Left ventricle myocardium inferior (tissue), 1 donor: ENCODE data around the gene ZNF581. TPM values are rescaled to one million over a fixed set of nuclear protein-coding genes. Genes with fewer than 3 reads are reported as not detected.

Experiments
- DNase-seq: peaks from one replicate; pipeline ENCODE4 v3.0.0-alpha.2; 2020
- H3K27ac ChIP-seq: fragments of 200-600 bp; replicated peaks from 2 replicates; pipeline ENCODE4 v1.8.0; 2021
- H3K27me3 ChIP-seq: fragments of 200-600 bp; 2 replicates; pipeline ENCODE4 v1.8.0; 2021; ENCODE audit warnings: low read depth
- H3K36me3 ChIP-seq: fragments of 200-600 bp; 2 replicates; pipeline ENCODE4 v1.8.0; 2021
- H3K4me1 ChIP-seq: fragments of 200-600 bp; 2 replicates; pipeline ENCODE4 v1.8.0; 2021
- H3K4me3 ChIP-seq: fragments of 200-600 bp; 2 replicates; pipeline ENCODE4 v1.8.0; 2021; ENCODE audit warnings: mild to moderate bottlenecking, moderate library complexity
- H3K9me3 ChIP-seq: fragments of 200-600 bp; replicated peaks from 2 replicates; pipeline ENCODE4 v1.8.0; 2021
- intact Hi-C: fragments of 100-400 bp; cut with micrococcal nuclease; formaldehyde crosslinking; loops from one replicate; pipeline ENCODE4 v1.11.0; 2022
- total RNA-seq: library from RNA; stranded (reverse); fragmentation: NEBNext Ultra II Directional; extraction: Animal tissue kit (Norgen Biotek cat#: 25700); gene quantifications from one replicate; pipeline ENCODE4 v1.2.1, GENCODE V29; 2021
- TF ChIP-seq, protein P1 (sequence below): fragments of 200-600 bp; IDR thresholded peaks from 2 replicates; pipeline ENCODE4 v1.8.0; 2021; ENCODE audit warnings: antibody characterized with exemption, mild to moderate bottlenecking, borderline replicate concordance
- donor health status: DM: no; HTN: yes; CAD: no; lungs with severe emphysema.

Gene ZNF581
- total RNA-seq, 1 donor from 2014 or later = 7.1 TPM

DNA sequence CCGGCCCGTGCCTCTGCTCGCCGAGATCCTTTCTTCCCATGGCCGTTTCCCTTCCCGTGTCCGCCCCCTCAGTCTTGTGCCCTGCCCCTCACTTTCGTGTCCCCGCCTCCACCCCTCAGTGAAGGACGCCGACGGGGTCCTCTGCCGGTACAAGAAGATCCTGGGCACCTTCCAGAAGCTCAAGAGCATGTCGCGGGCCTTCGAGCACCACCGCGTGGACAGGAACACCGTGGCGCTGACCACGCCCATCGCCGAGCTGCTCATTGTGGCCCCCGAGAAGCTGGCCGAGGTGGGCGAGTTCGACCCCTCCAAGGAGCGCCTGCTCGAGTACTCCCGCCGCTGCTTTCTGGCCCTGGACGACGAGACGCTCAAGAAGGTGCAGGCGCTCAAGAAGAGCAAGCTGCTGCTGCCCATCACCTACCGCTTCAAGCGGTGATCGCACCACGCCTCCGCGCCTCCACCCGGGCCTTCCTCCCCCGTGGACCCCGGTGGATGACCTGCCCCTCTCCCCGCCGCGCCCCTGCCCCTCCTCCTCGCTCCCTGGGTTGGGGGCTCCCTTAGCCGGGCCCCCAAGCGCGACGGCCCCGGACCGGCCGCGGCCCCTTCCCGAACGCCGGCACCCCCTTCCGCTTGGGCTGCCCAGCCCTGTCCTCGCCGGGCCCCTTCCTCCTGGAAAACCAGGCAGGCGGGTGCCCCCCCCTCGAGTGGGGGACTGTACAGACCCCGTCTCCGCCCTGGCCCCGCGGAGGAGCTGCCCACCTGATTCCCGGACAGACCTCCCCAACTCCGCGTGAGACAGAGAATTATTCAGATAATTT, 9.1 kb downstream of the ZNF581 start:
- Histone ChIP-seq H3K36me3 (peaks cover 9% of the 10 kb centered on the region), H3K27me3 (no peaks in the 10 kb centered on the region), H3K4me1 (peaks cover 59% of the 10 kb centered on the region), H3K27ac (peak overlapping the region; percentile 98), H3K9me3 (no peaks in the 10 kb centered on the region), H3K4me3 (peak overlapping the region; percentile 88)
- intact Hi-C loops = no loop called here
- DNase-seq = no peak
- TF ChIP-seq, protein P1, sequence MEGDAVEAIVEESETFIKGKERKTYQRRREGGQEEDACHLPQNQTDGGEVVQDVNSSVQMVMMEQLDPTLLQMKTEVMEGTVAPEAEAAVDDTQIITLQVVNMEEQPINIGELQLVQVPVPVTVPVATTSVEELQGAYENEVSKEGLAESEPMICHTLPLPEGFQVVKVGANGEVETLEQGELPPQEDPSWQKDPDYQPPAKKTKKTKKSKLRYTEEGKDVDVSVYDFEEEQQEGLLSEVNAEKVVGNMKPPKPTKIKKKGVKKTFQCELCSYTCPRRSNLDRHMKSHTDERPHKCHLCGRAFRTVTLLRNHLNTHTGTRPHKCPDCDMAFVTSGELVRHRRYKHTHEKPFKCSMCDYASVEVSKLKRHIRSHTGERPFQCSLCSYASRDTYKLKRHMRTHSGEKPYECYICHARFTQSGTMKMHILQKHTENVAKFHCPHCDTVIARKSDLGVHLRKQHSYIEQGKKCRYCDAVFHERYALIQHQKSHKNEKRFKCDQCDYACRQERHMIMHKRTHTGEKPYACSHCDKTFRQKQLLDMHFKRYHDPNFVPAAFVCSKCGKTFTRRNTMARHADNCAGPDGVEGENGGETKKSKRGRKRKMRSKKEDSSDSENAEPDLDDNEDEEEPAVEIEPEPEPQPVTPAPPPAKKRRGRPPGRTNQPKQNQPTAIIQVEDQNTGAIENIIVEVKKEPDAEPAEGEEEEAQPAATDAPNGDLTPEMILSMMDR = no peak

DNA sequence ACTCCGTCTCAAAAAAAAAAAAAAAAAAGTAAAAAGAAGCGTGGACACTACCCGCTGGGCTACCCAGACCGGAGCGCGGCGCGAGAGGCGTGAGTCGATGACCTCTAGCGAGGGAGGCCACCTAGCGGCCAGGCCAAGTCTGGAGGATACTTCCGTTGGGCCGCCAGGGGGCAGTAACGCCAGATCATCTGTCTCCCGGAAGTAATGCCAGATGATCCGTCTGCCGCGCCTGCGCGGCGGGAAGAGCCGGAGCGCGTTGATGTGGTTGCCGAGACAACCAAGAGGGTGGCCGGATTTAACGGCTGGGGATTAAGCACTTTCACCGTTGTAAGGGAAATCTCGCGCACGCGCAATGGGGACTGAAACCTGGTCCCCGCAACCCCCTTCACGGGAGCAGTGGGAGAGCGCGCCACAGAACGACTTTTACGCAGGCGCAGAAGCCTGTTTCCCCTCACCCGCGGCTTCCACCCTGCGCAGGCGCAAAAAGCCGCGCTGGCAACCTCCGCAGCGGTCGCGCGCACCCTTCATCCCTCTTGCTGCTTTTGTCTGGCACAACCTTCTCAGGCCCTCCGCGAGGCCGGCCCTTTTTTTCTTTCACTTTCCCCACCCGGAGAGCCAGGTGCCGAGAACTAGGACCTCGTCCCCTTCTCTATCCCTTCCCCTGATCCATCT, 10.3 kb downstream of the ZNF581 start:
- DNase-seq = peak; percentile 97
- intact Hi-C loops = no loop called here

DNA sequence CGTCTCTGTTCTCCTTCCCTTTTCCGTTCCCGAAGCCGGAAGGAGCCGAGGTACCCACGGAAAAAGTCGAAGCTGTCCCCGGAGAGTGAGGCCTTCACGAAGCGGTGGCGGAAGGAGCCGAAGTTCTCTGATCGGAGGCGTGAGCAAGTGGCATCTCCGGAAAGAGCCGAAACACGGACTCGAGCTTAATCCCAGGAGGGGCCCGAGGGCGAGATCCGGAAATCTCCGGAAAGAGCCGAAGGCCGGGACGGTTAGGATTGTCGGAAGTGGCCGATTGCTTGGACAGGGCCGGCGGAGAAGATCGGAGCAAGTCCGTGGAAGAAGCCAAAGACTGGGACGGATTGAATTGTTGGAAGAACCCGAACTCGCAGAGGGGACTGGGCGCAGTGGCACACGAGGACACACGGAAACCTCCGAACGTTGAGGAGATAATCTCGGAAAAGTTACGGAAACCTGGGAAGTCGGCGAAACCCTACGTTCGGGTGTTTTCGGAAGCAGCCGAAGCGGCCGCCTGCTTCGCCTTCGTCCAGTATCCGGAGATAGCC, 10.9 kb downstream of the ZNF581 start:
- DNase-seq = peak; percentile 99
- TF ChIP-seq, protein P1 = no peak
- Histone ChIP-seq H3K4me1 (peaks cover 59% of the 10 kb centered on the region), H3K4me3 (peak overlapping the region; percentile 88), H3K27ac (peak overlapping the region; percentile 98), H3K9me3 (no peaks in the 10 kb centered on the region), H3K36me3 (peaks cover 13% of the 10 kb centered on the region), H3K27me3 (no peaks in the 10 kb centered on the region)
- intact Hi-C loops = no loop called here

More for the DNA sequence above, 10.3 kb downstream of the ZNF581 start:
- Histone ChIP-seq H3K27me3 (no peaks in the 10 kb centered on the region), H3K9me3 (no peaks in the 10 kb centered on the region), H3K36me3 (peaks cover 10% of the 10 kb centered on the region), H3K4me1 (peaks cover 59% of the 10 kb centered on the region), H3K4me3 (peak overlapping the region; percentile 88), H3K27ac (peak overlapping the region; percentile 98)
- TF ChIP-seq, protein P1 = peak; percentile 96

DNA sequence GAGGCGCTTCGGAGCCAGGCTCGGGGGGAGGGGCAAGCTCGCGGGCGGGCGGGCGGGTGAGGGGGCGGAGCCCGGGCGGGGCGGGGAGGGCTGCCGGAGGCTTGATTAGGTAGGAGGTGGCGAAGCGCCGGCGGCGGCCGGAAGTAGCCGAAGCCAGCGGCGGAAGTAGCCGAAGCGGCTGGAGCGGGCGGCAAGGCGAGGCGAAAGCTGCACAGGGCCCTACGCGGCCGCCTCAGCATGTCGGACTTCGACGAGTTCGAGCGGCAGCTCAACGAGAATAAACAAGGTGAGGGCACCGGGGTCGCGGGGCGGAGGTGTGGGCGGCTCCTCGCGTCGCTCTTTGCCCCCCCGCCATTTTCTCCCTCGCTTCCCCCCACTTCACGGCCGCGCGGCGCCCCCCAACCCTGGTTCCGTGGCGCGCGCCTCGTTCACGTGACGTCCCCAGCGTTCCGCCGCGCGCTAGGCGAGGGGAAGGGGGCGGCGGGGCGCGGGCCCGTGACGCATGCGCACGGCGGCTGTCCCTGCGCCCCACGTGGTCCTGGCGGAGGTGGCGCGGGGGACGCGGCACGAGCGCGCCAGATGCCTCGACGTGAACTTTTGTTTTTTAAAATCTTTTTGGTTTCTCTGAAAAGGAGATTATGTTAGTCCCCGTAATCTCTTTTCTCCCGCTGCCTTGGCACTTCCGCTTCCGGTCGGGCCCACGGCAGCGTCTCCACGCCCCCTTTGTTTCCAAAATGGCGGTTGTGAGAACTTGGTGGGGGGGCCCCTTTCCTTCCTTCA, 11.6 kb downstream of the ZNF581 start, which contains the start of gene U2AF2:
U2AF2 (plus strand) TSS at position 168 of the 780 bp plus-strand sequence; CDS start at position 238, 70 bp downstream.
- intact Hi-C loops = no loop called here
- peaks cover 61% of the 10 kb centered on the region for H3K4me1 ChIP-seq
- H3K36me3 ChIP-seq = peaks cover 18% of the 10 kb centered on the region
- DNase-seq = peak; percentile 95
- peak within 1 kb of the TSS; percentile 98 for H3K27ac ChIP-seq
- H3K9me3 ChIP-seq = no peaks in the 10 kb centered on the region
- peak within 1 kb of the TSS; percentile 88 for H3K4me3 ChIP-seq
- H3K27me3 ChIP-seq = no peaks in the 10 kb centered on the region
- TF ChIP-seq, protein P1 = no peak

DNA sequence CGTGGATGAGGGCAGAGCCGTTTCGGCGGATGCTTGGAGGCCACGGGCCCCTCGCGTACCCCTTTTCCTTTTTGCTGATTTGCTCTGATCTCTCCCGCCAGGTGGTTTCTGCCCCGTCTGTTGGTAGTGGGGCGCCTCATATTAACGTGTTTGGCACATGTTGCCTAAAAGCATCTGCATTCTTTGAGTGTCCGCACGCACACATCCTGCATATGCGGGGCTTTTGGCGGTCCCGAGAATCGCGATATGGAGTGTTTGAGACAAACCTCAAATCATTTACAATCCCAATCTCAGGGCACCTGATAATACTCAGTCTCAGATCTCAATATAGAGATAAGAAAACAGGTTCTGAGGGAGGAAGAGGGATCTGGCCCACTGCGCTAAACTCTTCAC, 12.2 kb downstream of the ZNF581 start:
- intact Hi-C loops = no loop called here
- DNase-seq = no peak
- Histone ChIP-seq H3K4me1 (peaks cover 66% of the 10 kb centered on the region), H3K9me3 (no peaks in the 10 kb centered on the region), H3K36me3 (peaks cover 24% of the 10 kb centered on the region), H3K27me3 (no peaks in the 10 kb centered on the region), H3K4me3 (peak overlapping the region; percentile 88), H3K27ac (peak overlapping the region; percentile 98)
- TF ChIP-seq, protein P1 = no peak
